ENCODE results near the gene CYTH4.
"Not testable (repeated sequence)": the region's sequence is repeated elsewhere in the genome, so short reads cannot be mapped to it uniquely, and the experiment has no call there.

CYTH4 gene
- total RNA-seq: 161 to 184 (median 175) reads per million in 3 donors

- Histone ChIP-seq H3K27me3 (replicated peaks; ENCODE audit: control insufficient read depth, insufficient read depth, low read length, poor library complexity, severe bottlenecking) (no peaks in the 10 kb centered on the region), H3K27ac (ENCODE audit: insufficient read depth, low read length, poor library complexity, severe bottlenecking) (peak within 1 kb of the TSS; percentile 87), H3K4me1 (ENCODE audit: control insufficient read depth, insufficient read depth, low read length, poor library complexity, severe bottlenecking) (peaks cover 32% of the 10 kb centered on the region), H3K36me3 (ENCODE audit: control insufficient read depth, insufficient read depth, low read length) (peaks cover 4% of the 10 kb centered on the region), H3K4me3 (ENCODE audit: insufficient read depth, low read depth, low read length, poor library complexity, severe bottlenecking) (peak within 1 kb of the TSS; percentile 86), H3K9me3 (ENCODE audit: control insufficient read depth, low read length) (no peaks in the 10 kb centered on the region)
- peak; percentile 56 to 64 (median 58) for DNase-seq
These were observed at the start of gene CYTH4 for GRCh38 chr22:37282385-37282677. Gene CYTH4 (plus strand): TSS chr22:37282508. CDS start chr22:37282570, 62 bp downstream.

- not testable (repeated sequence) for DNase-seq; H3K27me3 ChIP-seq (replicated peaks; ENCODE audit: control insufficient read depth, insufficient read depth, low read length, poor library complexity, severe bottlenecking); H3K9me3 ChIP-seq (ENCODE audit: control insufficient read depth, low read length); H3K4me3 ChIP-seq (ENCODE audit: insufficient read depth, low read depth, low read length, poor library complexity, severe bottlenecking)
- H3K36me3 ChIP-seq (ENCODE audit: control insufficient read depth, insufficient read depth, low read length): peaks cover 39% of the 10 kb centered on the region
- peak overlapping the region; percentile 91 for H3K27ac ChIP-seq (ENCODE audit: insufficient read depth, low read length, poor library complexity, severe bottlenecking)
- peaks cover 93% of the 10 kb centered on the region for H3K4me1 ChIP-seq (ENCODE audit: control insufficient read depth, insufficient read depth, low read length, poor library complexity, severe bottlenecking)
These were observed 48.9 kb upstream of the CYTH4 start for GRCh38 chr22:37233371-37233750.

- Histone ChIP-seq H3K4me3 (ENCODE audit: insufficient read depth, low read depth, low read length, poor library complexity, severe bottlenecking) (no peak overlapping the region), H3K27ac (ENCODE audit: insufficient read depth, low read length, poor library complexity, severe bottlenecking) (peak overlapping the region; percentile 59), H3K27me3 (replicated peaks; ENCODE audit: control insufficient read depth, insufficient read depth, low read length, poor library complexity, severe bottlenecking) (no peaks in the 10 kb centered on the region), H3K4me1 (ENCODE audit: control insufficient read depth, insufficient read depth, low read length, poor library complexity, severe bottlenecking) (peaks cover 93% of the 10 kb centered on the region), H3K9me3 (ENCODE audit: control insufficient read depth, low read length) (no peaks in the 10 kb centered on the region), H3K36me3 (ENCODE audit: control insufficient read depth, insufficient read depth, low read length) (peaks cover 39% of the 10 kb centered on the region)
- DNase-seq: no peak
These were observed 48.3 kb upstream of the CYTH4 start for GRCh38 chr22:37233751-37234631.

GRCh38 chr22:37234736-37235711 is 47.3 kb upstream of the CYTH4 start:
- Histone ChIP-seq H3K36me3 (ENCODE audit: control insufficient read depth, insufficient read depth, low read length) (peaks cover 47% of the 10 kb centered on the region), H3K9me3 (ENCODE audit: control insufficient read depth, low read length) (no peaks in the 10 kb centered on the region), H3K4me3 (ENCODE audit: insufficient read depth, low read depth, low read length, poor library complexity, severe bottlenecking) (no peak overlapping the region), H3K27ac (ENCODE audit: insufficient read depth, low read length, poor library complexity, severe bottlenecking) (peak overlapping the region; percentile 59), H3K4me1 (ENCODE audit: control insufficient read depth, insufficient read depth, low read length, poor library complexity, severe bottlenecking) (peaks cover 94% of the 10 kb centered on the region), H3K27me3 (replicated peaks; ENCODE audit: control insufficient read depth, insufficient read depth, low read length, poor library complexity, severe bottlenecking) (no peaks in the 10 kb centered on the region)
- DNase-seq: no peak

- no peak for DNase-seq
- Histone ChIP-seq H3K27me3 (replicated peaks; ENCODE audit: control insufficient read depth, insufficient read depth, low read length, poor library complexity, severe bottlenecking) (no peaks in the 10 kb centered on the region), H3K9me3 (ENCODE audit: control insufficient read depth, low read length) (no peaks in the 10 kb centered on the region), H3K4me3 (ENCODE audit: insufficient read depth, low read depth, low read length, poor library complexity, severe bottlenecking) (no peak overlapping the region), H3K36me3 (ENCODE audit: control insufficient read depth, insufficient read depth, low read length) (peaks cover 55% of the 10 kb centered on the region), H3K27ac (ENCODE audit: insufficient read depth, low read length, poor library complexity, severe bottlenecking) (peak overlapping the region; percentile 59), H3K4me1 (ENCODE audit: control insufficient read depth, insufficient read depth, low read length, poor library complexity, severe bottlenecking) (peaks cover 95% of the 10 kb centered on the region)
These were observed 46.3 kb upstream of the CYTH4 start for GRCh38 chr22:37235897-37236607.

- Histone ChIP-seq H3K4me1 (ENCODE audit: control insufficient read depth, insufficient read depth, low read length, poor library complexity, severe bottlenecking) (peaks cover 91% of the 10 kb centered on the region), H3K4me3 (ENCODE audit: insufficient read depth, low read depth, low read length, poor library complexity, severe bottlenecking) (peak overlapping the region; percentile 27)
These were observed 44.7 kb upstream of the CYTH4 start for GRCh38 chr22:37237371-37238268.

GRCh38 chr22:37239336-37240239 is 42.7 kb upstream of the CYTH4 start:
- no peak overlapping the region for H3K4me3 ChIP-seq (ENCODE audit: insufficient read depth, low read depth, low read length, poor library complexity, severe bottlenecking)
- DNase-seq: no peak
- peaks cover 34% of the 10 kb centered on the region for H3K36me3 ChIP-seq (ENCODE audit: control insufficient read depth, insufficient read depth, low read length)
- H3K27ac ChIP-seq (ENCODE audit: insufficient read depth, low read length, poor library complexity, severe bottlenecking): peak overlapping the region; percentile 87
- H3K4me1 ChIP-seq (ENCODE audit: control insufficient read depth, insufficient read depth, low read length, poor library complexity, severe bottlenecking): peaks cover 78% of the 10 kb centered on the region
- H3K9me3 ChIP-seq (ENCODE audit: control insufficient read depth, low read length): no peaks in the 10 kb centered on the region
- no peaks in the 10 kb centered on the region for H3K27me3 ChIP-seq (replicated peaks; ENCODE audit: control insufficient read depth, insufficient read depth, low read length, poor library complexity, severe bottlenecking)

More at GRCh38 chr22:37237371-37238268, 44.7 kb upstream of the CYTH4 start:
- peak overlapping the region; percentile 87 for H3K27ac ChIP-seq (ENCODE audit: insufficient read depth, low read length, poor library complexity, severe bottlenecking)
- H3K27me3 ChIP-seq (replicated peaks; ENCODE audit: control insufficient read depth, insufficient read depth, low read length, poor library complexity, severe bottlenecking): no peaks in the 10 kb centered on the region
- no peak for DNase-seq
- no peaks in the 10 kb centered on the region for H3K9me3 ChIP-seq (ENCODE audit: control insufficient read depth, low read length)
- peaks cover 42% of the 10 kb centered on the region for H3K36me3 ChIP-seq (ENCODE audit: control insufficient read depth, insufficient read depth, low read length)

GRCh38 chr22:37240240-37240940 is 41.9 kb upstream of the CYTH4 start:
- H3K36me3 ChIP-seq (ENCODE audit: control insufficient read depth, insufficient read depth, low read length): peaks cover 34% of the 10 kb centered on the region
- H3K27me3 ChIP-seq (replicated peaks; ENCODE audit: control insufficient read depth, insufficient read depth, low read length, poor library complexity, severe bottlenecking): no peaks in the 10 kb centered on the region
- H3K4me3 ChIP-seq (ENCODE audit: insufficient read depth, low read depth, low read length, poor library complexity, severe bottlenecking): no peak overlapping the region
- H3K9me3 ChIP-seq (ENCODE audit: control insufficient read depth, low read length): no peaks in the 10 kb centered on the region
- no peak for DNase-seq
- H3K4me1 ChIP-seq (ENCODE audit: control insufficient read depth, insufficient read depth, low read length, poor library complexity, severe bottlenecking): peaks cover 77% of the 10 kb centered on the region
- H3K27ac ChIP-seq (ENCODE audit: insufficient read depth, low read length, poor library complexity, severe bottlenecking): peak overlapping the region; percentile 87

Measured in effector memory CD4-positive, alpha-beta T cell (primary cell).